NCI-H1694 (cell line): ENCODE data around the gene DRGX.

Experiments used
- DNase-seq: peaks from one replicate; lab custom pipeline; 2025; lab: John Stamatoyannopoulos, UW

DRGX gene

GRCh38 chr10:49382226-49382625 lies 13.7 kb downstream of the DRGX start:
- DNase-seq: no peak

- no peak for DNase-seq
Measured at GRCh38 chr10:49381111-49381900, 14.6 kb downstream of the DRGX start.

- no peak for DNase-seq
Measured at GRCh38 chr10:49379596-49380410, 16.1 kb downstream of the DRGX start.

- DNase-seq: no peak
Measured at GRCh38 chr10:49377256-49377655, 18.6 kb downstream of the DRGX start.

- DNase-seq: no peak
Measured at GRCh38 chr10:49375611-49376010, 20.3 kb downstream of the DRGX start.

- DNase-seq: no peak
Measured at GRCh38 chr10:49374740-49375139, 21.1 kb downstream of the DRGX start.

- DNase-seq: no peak
Measured at GRCh38 chr10:49373361-49373760, 22.5 kb downstream of the DRGX start.

GRCh38 chr10:49371967-49372366 lies 23.9 kb downstream of the DRGX start:
- DNase-seq: no peak

GRCh38 chr10:49370326-49371100 lies 25.4 kb downstream of the DRGX start:
- no peak for DNase-seq

- DNase-seq: no peak
Measured at GRCh38 chr10:49369216-49370162, 26.4 kb downstream of the DRGX start.

GRCh38 chr10:49368256-49368655 lies 27.6 kb downstream of the DRGX start:
- DNase-seq: no peak

- DNase-seq: no peak
Measured at GRCh38 chr10:49367600-49367999, 28.3 kb downstream of the DRGX start.

- no peak for DNase-seq
Measured at GRCh38 chr10:49366460-49366859, 29.4 kb downstream of the DRGX start.

GRCh38 chr10:49365675-49366415 lies 30.0 kb downstream of the DRGX start:
- DNase-seq: no peak

GRCh38 chr10:49365275-49365674 lies 30.6 kb downstream of the DRGX start:
- no peak for DNase-seq

- DNase-seq: no peak
Measured at GRCh38 chr10:49364747-49365146, 31.1 kb downstream of the DRGX start.

- DNase-seq: no peak
Measured at GRCh38 chr10:49364051-49364450, 31.8 kb downstream of the DRGX start.

- no peak for DNase-seq
Measured at GRCh38 chr10:49363309-49364031, 32.4 kb downstream of the DRGX start.

GRCh38 chr10:49362596-49363260 lies 33.2 kb downstream of the DRGX start:
- no peak for DNase-seq
